Measurements from ENCODE around the gene NID2. TPM values are rescaled to one million over a fixed set of nuclear protein-coding genes. Genes with fewer than 3 reads are reported as not detected.

The NID2 gene
- total and polyA plus RNA-seq, 2 of the 4 experiments (the other 2 are of a cell fraction): 101 to 303 TPM

- dilution Hi-C loops (cut with HindIII; ENCODE audit: low sequenced_read_pairs, unreplicated experiment): no loop called here
- POLR2A ChIA-PET (ENCODE audit: unreplicated experiment): no interaction called here
These were observed 13.7 kb downstream of the NID2 start for GRCh38 chr14:52055167-52055566.

More at GRCh38 chr14:52055167-52055566, 13.7 kb downstream of the NID2 start:
- 0 out of 3 replicates have a peak overlapping the region, but pooled peaks have one; percentile 50 for H2BK15ac ChIP-seq (ENCODE audit: low read depth, low read length)
- no peak overlapping the region for H3K18ac ChIP-seq (ENCODE audit: low read depth, low read length)
- no TSS peak for BruUV-seq (replicated peaks)
- H3K9me1 ChIP-seq (ENCODE audit: insufficient read depth, low read length): peaks cover 29% of the 10 kb centered on the region
- in situ Hi-C loops (cut with MboI; ENCODE audit: low sequenced_read_pairs) (no loop called here), intact Hi-C loops (cut with micrococcal nuclease) (no loop called here)
- TF ChIP-seq MAFK (IDR thresholded peaks at IDR 0.05; ENCODE audit: low read depth, low read length) (no peak), ELK1 (IDR thresholded peaks at IDR 0.05; ENCODE audit: borderline replicate concordance, low read depth, low read length) (no peak), NFE2L2 (IDR thresholded peaks at IDR 0.05; ENCODE audit: low read depth, low read length) (no peak), RCOR1 (IDR thresholded peaks at IDR 0.05; ENCODE audit: insufficient replicate concordance, low read length) (no peak), FOS (IDR thresholded peaks at IDR 0.05; ENCODE audit: low read depth, low read length) (no peak), CEBPB (IDR thresholded peaks at IDR 0.05; ENCODE audit: low read depth, low read length) (no peak), SMC3 (IDR thresholded peaks at IDR 0.05; ENCODE audit: low read depth, low read length) (no peak), MXI1 (IDR thresholded peaks at IDR 0.05; ENCODE audit: borderline replicate concordance, low read depth, low read length) (no peak), RFX5 (IDR thresholded peaks at IDR 0.05; ENCODE audit: low read depth, low read length) (no peak), BHLHE40 (IDR thresholded peaks at IDR 0.05; ENCODE audit: low read depth, low read length) (no peak), POLR2A (IDR thresholded peaks at IDR 0.05; ENCODE audit: low read depth, low read length) (no peak), CHD1 (IDR thresholded peaks at IDR 0.05; ENCODE audit: low read depth, low read length) (no peak)
- no peak overlapping the region for H3K9ac ChIP-seq (ENCODE audit: low read depth, low read length)
- no peak overlapping the region; the same call in 1 of the 2 replicates for H2BK120ac ChIP-seq (ENCODE audit: low read depth, low read length)
- no peak overlapping the region for H3K4me3 ChIP-seq (ENCODE audit: insufficient read depth, low read depth, low read length)
- CTCF ChIA-PET: interaction anchor here (0.6 kb wide), 1 partner anchor 27 kb away, joined by 5 read pairs; no protein-coding TSS in a partner anchor
- peak overlapping the region; percentile 47; the same call in 1 of the 2 replicates for H3K27ac ChIP-seq (ENCODE audit: insufficient read depth, low read length)
- H4K20me1 ChIP-seq (ENCODE audit: insufficient read depth, low read length): peaks cover 29% of the 10 kb centered on the region
- H2AFZ ChIP-seq (replicated peaks; ENCODE audit: low read length, poor library complexity): no peak overlapping the region
- no peak overlapping the region for H3K56ac ChIP-seq (ENCODE audit: extremely low read depth, insufficient read depth, low read length)
- H3K4me2 ChIP-seq (ENCODE audit: low read depth, low read length): peak overlapping the region; percentile 37; the same call in 1 of the 2 replicates
- H3K36me3 ChIP-seq (ENCODE audit: control insufficient read depth, insufficient read depth, low read length): peaks cover 47% of the 10 kb centered on the region
- H2BK20ac ChIP-seq (ENCODE audit: low read depth, low read length): 0 out of 2 replicates have a peak overlapping the region, but pooled peaks have one; percentile 30
- no peak overlapping the region for H4K91ac ChIP-seq (ENCODE audit: insufficient read depth, low read depth, low read length)
- no peak overlapping the region for H3K23ac ChIP-seq (ENCODE audit: low read depth, low read length)
- no CpG with 5 or more reads among the region's 2 CpGs for WGBS, 2 experiments (ENCODE audit: extremely low coverage in 2 of 2, insufficient read length in 1 of 2)
- no peak overlapping the region; a peak in 1 of 4 replicates for H4K8ac ChIP-seq (ENCODE audit: low read depth in 2 of 2, low read length in 2 of 2)
- no peak overlapping the region; the same call in 1 of the 2 replicates for H2AK5ac ChIP-seq (ENCODE audit: low read depth, low read length)
- no peak overlapping the region for H4K5ac ChIP-seq (ENCODE audit: low read depth, low read length)
- no peak overlapping the region for H2AK9ac ChIP-seq (replicated peaks; ENCODE audit: low read depth, low read length, poor library complexity)
- no peak overlapping the region for H3K4ac ChIP-seq (ENCODE audit: low read depth, low read length)
- no peaks in the 10 kb centered on the region for H3K9me3 ChIP-seq (ENCODE audit: control insufficient read depth, insufficient read depth, low read length)
- H3K4me1 ChIP-seq (ENCODE audit: control insufficient read depth, insufficient read depth, low read length): peaks cover 32% of the 10 kb centered on the region
- peak overlapping the region; percentile 74 for H2BK5ac ChIP-seq (ENCODE audit: low read depth, low read length, poor library complexity, severe bottlenecking)
- peaks cover 37 to 71% of the 10 kb centered on the region in 2 experiments for H3K79me1 ChIP-seq (ENCODE audit: low read depth in 1 of 2, low read length in 2 of 2)
- H3K14ac ChIP-seq (replicated peaks; ENCODE audit: low read depth, low read length): no peak overlapping the region; the same call in 1 of the 2 replicates
- H3K27me3 ChIP-seq (ENCODE audit: control insufficient read depth, insufficient read depth, low read length): no peaks in the 10 kb centered on the region
- no peak for ATAC-seq (ENCODE audit: low read depth)
- DNase-seq: peak; percentile 43
